OCI-LY3 (cell line): ENCODE results near the gene TRIM37.

Experiments
- EZH2phosphoT487 ChIP-seq: fragments of 200-600 bp; shearing (Covaris generic); IDR thresholded peaks from 2 replicates; pipeline ENCODE4 v1.6.1; 2018; ENCODE audit warnings: antibody characterized with exemption, mixed run types, low read depth
- TF ChIP-seq, protein P1 (sequence below): fragments of 200-600, 300-600 bp; sonication (generic); IDR thresholded peaks from 2 replicates; pipeline ENCODE4 v1.5.1; 2014; ENCODE audit warnings: antibody characterized with exemption, low read length, low read depth

GRCh38 chr17:58966208-58966607 lies 140.5 kb downstream of the TRIM37 start:
- TF ChIP-seq, protein P1, sequence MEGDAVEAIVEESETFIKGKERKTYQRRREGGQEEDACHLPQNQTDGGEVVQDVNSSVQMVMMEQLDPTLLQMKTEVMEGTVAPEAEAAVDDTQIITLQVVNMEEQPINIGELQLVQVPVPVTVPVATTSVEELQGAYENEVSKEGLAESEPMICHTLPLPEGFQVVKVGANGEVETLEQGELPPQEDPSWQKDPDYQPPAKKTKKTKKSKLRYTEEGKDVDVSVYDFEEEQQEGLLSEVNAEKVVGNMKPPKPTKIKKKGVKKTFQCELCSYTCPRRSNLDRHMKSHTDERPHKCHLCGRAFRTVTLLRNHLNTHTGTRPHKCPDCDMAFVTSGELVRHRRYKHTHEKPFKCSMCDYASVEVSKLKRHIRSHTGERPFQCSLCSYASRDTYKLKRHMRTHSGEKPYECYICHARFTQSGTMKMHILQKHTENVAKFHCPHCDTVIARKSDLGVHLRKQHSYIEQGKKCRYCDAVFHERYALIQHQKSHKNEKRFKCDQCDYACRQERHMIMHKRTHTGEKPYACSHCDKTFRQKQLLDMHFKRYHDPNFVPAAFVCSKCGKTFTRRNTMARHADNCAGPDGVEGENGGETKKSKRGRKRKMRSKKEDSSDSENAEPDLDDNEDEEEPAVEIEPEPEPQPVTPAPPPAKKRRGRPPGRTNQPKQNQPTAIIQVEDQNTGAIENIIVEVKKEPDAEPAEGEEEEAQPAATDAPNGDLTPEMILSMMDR: no peak
- TF ChIP-seq EZH2phosphoT487: no peak
